ENCODE results near the gene IL16.

IL16 gene

DNA sequence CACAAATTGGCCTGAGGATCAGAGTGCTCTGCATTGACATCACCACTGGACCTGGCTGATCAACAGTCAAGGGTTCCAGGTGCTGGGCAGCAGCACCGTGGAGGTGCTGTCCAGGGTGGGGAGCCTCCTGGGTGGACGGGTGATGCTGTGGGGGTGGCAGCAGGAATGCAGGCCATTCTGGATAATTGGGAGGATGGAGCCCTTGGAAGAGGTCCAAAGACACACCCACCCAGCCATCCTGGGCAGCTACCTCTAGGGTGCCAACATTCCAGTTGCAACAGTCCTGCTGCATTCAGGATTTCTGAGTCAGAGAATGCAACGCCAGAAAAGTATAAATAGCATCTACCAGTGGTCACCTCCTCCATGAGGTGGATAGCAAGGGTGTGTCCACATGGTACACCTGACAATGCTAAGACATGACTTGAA lies 100.5 kb downstream of the IL16 start:
- DNase-seq = no peak

DNA sequence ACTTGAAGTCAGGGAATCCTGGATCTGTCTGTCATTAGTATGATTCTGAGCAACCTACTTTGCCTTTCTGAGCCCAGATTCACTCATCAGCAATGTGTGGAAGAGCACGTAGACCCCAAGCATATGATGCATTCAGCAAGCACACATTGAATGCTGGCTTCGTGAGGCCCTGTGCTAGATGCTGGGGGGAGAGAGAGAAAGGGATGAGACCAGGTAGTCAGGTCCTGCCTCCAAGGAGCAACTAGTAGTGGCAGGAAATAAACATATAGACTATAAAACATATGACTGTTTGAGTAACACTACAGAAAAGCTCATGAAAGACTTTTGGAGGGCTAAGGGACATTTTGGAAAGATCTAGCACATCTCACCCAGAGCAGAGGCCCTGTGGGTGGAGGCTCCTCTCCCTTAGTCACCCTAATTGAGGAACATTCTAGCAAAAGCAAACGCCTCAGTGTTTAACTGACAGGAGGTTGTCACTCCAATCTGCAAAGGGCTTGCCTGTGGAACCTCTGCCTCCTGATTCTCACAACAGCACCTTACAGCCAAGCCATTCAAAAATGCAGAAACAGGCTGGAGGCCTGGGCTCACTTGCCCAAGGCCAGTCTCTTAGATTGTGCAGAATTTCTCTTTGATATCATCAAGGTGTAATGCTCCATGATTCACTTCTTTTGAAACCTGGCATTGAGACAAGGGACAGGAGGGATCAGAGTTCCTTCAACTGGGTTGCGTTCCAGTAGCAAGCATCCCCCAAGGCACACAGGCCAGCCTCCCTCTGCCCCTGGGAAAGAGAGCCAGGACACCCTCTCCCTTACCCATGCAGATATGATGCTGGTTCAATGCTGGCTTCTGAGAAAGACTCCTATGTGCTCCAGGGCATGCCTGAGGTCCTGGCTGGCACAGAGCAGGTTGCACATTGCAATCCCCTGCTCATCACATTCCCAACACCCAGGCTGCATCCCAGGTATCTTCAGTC lies 101.2 kb downstream of the IL16 start:
- no peak for DNase-seq

DNA sequence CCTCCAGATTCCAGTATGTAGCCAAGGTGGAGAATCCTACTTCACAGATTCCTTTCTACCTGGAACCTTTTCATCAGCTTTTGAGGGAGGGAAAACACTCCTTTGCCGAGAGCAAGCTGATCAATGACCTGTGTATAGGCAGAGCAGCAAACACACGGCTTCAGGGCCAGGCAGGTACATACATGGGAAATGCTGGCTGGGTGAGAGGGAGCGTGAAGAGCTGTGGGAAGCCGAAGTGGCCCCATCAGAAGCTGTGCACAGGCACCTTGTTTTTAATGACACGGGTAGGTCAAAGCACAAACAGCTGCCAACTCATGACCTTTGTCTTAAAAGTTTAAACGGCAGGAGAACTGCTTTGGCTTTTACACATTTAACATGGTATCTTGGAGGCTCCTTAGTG lies 101.9 kb downstream of the IL16 start:
- no peak for DNase-seq

DNA sequence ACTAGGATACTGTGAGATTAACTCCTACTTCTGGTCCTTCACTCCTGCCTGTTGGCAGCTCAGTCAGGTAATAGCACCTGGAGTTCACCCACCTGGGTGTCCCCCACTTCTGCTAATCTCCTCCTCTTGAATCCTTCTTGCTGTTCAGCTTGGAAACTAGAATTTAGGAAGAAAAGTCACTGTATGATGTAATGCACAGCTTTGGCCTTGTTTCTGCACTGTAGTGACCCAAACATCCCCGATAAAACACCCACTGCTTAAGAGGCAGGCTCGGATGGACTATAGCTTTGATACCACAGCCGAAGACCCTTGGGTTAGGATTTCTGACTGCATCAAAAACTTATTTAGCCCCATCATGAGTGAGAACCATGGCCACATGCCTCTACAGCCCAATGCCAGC lies 102.5 kb downstream of the IL16 start:
- DNase-seq = no peak

DNA sequence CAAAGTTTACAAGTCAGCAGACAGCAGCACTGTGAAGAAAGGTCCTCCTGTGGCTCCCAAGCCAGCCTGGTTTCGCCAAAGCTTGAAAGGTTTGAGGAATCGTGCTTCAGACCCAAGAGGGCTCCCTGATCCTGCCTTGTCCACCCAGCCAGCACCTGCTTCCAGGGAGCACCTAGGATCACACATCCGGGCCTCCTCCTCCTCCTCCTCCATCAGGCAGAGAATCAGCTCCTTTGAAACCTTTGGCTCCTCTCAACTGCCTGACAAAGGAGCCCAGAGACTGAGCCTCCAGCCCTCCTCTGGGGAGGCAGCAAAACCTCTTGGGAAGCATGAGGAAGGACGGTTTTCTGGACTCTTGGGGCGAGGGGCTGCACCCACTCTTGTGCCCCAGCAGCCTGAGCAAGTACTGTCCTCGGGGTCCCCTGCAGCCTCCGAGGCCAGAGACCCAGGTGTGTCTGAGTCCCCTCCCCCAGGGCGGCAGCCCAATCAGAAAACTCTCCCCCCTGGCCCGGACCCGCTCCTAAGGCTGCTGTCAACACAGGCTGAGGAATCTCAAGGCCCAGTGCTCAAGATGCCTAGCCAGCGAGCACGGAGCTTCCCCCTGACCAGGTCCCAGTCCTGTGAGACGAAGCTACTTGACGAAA lies 103.1 kb downstream of the IL16 start:
- DNase-seq = no peak

DNA sequence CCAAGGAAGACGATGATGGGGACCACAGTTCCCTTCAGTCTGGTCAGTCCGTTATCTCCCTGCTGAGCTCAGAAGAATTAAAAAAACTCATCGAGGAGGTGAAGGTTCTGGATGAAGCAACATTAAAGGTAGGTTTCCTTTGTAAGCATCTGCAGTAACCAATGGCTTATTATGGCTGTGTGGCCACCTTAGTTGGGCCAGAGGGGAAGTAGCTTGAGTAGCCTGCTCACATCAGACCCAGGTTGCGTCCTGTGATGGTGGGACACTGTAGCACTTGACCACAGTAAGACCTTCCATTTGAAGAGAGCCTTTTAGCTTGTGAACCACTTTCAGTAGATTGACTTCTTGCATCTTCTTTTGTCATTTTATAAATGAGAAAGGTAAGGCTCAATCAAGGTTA lies 104.7 kb downstream of the IL16 start:
- no peak for DNase-seq

DNA sequence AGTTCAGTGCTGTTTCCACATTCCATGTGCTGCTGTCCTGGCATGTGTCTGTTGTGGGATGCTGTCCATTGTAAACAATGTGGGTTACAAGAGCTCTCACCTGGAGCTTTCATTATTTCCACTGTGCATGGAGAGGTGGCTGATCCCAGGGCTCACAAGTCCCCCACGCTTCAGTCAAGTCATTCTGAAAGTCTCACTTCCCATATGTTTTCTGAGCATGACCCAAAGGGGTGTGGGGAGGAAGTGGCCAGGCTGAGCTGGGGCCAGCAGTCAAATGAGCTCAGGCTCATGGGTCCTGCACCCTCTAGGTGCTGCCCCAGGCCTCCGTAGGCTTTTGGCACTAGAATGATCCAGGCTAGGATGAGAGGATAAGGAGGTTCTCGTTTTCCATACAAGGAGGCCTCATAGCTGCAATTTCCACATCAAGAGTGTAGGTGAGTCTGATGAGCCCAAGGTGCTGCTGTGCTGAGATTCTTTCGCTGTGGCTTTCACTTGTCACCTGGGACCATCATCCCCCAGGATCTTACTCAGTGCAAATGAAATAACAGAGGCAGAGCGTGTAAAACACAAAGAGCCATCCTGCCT lies 105.2 kb downstream of the IL16 start:
- DNase-seq = no peak

DNA sequence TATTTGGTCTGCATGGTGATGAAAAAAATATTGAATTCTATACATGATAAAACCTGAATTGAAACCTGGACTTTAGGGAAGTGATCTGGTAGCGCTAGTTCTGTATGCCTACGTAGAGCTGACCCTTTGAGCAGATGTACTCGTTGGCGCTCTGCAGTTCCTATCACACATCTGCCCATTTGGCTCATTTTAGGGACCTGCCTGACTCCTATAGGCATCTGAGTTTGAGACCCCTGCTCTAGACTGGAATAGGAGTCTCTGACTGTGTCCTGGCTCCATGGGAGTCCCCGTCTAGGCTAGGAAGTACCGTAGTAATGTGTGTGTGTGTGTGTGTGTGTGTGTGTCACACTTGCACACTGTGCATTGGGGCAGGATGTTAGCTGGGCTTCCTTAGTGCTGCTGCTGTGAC lies 106.0 kb downstream of the IL16 start:
- DNase-seq = no peak

DNA sequence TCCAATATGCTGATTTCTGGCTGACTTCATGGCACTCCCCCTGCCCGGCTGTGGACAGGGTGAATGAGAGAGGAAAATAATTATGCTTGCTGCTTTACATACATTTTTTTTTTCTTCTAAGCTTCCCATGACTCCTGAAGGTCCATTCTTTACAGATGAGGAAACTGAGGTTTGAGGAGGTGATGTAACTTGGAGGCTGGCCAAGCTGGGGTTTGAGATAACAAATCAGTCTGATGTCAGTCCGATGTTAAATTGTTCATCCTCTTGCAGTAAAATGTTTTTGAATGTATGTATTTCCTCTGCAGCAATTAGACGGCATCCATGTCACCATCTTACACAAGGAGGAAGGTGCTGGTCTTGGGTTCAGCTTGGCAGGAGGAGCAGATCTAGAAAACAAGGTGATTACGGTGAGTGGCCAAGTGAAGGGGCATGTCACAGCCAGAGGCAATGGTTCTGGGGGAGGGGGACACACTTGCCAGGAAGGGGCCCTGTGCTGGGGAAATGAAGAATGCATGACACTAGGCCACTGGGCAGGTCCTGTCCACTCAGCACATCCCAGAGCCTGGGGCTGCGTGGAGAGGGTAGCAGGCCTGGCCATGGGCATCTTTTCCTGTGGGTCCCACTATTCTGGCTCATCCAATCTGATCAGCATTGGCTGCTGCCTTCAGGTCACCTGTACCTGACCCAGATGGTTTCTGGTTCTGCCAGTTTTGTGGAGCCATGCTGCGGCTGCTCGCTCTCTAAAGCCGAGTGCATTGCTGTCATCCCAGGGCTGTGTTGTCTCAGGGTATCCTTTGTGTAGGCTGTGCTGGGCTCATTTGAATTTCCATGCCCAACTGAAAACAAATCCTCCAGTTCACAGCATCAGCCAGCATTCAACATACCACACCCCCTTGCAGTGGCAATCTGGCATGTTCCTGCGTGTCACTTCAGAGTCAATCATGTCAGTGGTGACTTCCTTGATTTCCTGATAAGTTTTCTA lies 106.9 kb downstream of the IL16 start:
- DNase-seq = no peak

DNA sequence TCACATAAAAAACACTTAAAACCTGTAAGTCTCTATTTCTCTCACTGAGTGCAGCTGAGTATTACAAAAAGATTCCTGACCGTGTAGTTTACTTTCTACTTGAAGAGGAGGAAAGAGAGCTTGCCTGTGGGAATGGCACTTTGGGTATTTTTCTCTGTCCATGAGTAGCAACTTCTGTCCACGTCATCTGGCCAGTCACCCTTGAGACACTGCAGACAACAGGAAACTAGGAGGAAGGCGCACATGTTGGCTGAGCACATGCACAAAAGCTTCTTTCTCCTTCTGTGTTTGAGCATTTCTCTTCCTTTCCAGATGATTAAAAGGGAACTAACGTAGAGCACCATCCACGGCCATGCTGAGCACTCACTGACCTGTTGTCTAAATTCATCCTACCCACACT lies 107.5 kb downstream of the IL16 start:
- DNase-seq = no peak

DNA sequence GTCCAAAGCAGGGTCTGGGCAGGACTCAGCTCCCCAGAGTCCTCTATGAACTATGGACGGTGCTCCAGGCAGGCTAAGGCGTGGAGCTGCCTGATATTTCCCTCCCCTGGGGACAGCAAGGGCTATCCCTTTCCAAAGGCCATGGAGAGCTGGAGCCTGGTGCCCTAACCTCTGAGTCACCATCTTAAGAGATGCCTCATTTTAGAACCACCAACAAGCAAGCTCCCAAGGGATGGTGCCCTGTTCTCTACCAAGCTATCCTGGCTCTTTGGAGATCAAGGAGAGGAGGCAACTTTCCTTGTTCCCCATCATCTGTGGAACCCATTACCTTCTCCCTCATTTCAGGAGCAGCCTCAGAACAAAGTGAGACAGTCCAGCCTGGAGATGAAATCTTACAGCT lies 111.6 kb downstream of the IL16 start:
- no peak for DNase-seq

DNA sequence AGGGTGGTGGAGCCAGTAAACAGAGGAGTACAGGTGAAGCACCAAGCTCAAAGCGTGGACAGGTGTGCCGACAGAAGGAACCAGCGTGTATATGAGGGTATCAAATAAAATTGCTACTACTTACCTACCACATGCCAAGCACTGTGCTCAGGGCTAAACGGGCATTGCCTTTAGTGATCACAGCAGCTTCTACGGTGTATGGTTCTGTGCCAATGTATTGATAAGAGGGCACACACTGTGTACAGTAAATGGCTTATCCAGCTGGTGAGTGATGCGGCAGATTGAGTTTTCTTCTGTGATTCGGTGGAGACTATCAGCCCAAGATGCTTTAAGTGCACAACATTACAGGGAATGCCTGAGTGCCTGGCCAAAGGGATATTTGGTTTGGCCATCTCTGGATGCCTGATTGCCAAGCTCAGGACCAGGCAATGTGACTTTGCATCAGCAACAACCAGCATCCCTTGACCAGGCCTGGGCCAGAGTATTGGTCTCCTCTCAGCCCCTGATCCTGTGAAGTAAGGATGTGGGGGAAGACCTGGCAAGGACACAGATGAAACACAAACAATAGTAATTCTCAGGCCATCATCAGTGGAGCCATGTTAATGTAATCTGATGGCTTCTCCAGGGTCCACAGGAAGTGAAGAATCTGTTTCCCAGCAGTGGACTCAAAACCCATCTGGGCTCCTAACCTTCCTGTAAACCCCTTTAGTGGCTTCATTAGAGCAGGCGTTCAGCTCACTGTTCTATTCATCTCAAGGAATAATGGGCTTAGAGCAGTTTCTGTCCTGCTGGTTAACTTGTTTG lies 113.2 kb downstream of the IL16 start:
- no peak for DNase-seq

DNA sequence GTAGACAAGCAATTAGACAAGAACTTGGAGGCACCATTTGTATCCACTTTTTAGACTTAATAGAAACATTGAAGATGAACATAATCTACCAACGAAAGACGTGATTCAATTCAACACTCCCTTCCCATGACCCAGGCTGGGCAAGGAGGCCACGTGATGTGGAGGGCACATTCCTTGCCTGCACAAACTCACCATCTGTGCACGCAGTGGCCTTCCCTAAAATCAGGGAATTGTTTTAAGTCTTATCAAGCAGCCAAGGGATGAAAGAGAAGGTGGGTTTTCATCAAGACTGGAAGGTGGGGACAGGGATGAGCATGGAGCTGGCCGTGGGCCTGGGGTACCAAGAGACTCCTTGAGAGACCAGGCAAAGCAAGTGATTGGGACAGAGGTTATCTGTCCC lies 113.8 kb downstream of the IL16 start:
- no peak for DNase-seq

DNA sequence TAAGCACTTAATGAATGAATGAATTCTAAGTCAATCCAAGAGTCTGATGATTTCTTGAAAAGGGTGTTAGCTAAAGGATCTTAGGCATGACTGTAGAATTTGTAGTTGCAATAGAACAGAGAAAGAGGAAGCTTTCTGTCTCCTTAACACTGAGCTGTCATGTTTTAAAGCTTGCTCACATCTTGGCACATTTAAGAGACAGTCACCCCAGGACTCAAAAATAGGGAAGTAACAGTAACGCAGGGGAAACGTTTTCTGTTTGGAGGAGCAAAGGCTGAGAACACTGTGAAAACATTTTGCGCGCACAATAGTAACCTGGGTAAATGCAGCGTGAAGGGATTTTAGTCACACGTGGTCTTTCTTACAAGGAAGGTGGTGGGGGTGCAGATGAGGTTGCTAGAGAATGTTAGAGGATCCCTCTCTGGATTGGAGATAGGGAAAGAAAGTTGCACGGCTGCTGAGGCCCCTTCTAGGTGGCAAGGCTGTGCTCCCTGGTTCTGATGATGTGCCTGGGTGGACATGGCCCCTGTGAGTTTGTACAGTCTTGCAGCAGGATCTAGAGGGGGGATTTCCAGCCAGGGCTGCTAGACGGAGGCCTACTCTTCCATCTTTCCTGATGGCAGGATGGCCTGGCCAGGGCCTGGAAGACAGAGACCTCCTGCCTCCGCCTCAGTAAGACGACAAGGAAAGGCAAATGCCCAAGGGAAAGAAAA lies 115.2 kb downstream of the IL16 start:
- DNase-seq = no peak

DNA sequence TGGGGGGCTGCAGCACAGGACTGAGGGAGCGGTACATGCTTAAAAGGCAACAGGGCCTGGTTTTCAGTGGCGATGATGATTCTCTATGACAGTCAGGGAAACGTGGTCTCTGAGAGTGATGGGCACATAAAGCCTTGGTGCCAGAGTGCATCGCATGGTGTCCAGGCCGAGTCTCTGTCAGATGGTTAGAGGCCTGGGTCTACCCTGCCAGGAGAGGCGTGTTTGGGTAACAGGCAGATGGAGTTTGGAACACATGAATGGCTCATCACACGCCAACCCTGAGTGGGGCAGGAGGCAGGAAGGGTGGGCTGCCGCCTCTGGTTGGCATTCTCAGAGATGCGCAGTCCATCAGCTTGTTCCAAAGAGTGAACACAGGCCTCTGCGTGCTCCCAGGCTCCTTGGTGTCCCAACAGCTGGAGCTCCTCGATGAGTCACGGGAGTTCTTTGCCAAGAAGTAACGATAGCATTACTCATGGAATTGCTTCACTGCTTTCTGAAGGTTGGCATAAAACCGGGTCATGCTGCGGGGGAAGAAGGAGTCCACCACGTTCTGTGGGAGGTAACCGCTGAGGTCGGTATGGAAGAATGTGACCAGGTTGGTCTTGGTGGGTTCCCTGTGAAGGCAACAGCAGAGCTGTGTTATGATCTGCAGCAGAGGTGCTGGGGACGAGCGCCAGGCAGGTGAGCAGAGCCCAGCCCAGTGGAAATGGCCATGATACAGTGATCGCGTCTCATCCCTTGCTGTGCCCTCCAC lies 116.3 kb downstream of the IL16 start:
- DNase-seq = no peak

DNA sequence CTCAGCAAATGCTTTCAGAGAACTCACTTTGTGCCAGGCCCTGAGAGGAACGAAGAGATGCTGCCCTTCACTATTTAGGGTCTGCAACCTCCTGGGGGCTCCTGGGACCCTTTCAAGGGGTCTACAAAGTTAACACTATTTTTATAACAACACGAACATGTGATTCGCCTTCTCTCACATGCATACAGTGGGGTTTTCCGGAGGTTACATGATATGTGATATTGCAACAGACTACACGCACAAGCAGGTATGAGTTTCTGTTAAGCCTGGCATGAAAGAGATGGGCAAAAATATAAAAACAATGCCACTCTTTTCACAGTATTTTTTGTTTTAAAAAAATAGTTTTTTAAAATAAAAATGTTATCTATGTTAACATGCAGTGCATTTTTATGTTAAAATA lies 117.0 kb downstream of the IL16 start:
- DNase-seq = no peak

DNA sequence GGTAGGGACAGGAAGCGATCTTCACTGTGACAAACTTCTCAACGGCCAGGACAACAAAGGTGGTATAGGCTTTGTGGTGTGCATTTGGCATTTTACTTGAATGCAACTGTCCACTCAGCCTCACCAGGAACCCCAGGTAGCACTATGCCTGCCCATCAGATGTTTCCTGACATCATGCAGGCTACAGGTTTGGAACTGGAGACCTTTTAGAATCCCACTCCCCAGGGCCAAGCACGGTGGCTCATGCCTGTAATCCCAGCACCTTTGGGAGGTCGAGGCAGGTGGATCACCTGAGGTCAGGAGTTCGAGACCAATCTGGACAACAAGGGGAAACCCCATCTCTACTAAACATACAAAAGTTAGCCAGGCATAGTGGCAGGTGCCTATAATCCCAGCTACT lies 117.7 kb downstream of the IL16 start:
- DNase-seq = no peak

DNA sequence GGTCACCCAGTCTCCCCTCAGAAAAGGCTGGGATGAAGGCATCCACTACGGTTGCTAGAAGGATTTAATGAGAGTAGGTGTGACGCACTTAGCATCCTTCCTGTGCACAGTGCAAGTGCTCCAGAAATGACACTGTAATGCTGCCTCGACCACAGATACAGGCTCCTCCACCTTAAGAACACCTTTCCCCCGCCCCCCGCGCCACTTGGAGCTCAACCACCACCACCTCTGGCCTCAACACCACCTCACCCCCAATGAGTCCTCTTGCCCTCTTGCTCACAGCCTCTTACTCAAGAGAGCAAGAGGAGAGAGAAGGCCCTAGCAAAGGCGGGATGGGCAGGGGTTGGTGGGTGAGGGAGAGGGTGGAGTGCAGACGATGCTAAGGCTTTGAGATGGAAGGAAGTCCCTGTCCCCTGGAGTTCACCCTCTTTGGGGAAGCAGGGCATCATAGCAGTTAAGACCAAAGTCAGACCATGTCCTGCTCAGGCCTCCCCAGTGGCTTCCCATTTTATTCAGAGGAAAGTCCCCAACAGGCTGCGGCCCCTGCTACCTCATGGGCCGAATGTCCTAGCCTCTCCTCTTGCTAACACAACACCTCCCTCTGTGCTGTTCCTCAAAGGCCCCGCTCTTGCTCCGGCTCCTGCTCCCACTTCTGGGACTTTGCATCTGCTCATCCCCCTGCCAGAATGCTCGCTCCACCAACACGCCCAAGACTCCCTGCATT lies 118.9 kb downstream of the IL16 start:
- DNase-seq = no peak

DNA sequence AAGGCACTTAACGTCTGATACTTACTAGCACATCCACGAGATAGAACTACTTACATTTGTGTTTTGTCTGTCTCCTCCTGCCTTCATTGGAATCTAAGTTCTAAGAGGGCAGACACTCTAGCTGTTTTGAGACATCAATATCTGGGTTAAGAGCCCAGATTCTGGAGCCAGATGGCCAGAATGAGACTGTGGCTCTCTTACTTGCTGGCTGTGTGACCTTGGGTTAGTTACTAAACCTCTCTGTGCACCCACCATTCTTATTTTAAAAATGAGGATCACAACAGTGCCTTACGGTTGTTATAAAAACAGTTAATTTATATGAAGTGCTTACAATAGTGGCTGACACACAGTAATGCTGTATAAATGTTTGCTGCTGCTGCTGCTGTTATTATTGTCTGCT lies 119.6 kb downstream of the IL16 start:
- DNase-seq = no peak

DNA sequence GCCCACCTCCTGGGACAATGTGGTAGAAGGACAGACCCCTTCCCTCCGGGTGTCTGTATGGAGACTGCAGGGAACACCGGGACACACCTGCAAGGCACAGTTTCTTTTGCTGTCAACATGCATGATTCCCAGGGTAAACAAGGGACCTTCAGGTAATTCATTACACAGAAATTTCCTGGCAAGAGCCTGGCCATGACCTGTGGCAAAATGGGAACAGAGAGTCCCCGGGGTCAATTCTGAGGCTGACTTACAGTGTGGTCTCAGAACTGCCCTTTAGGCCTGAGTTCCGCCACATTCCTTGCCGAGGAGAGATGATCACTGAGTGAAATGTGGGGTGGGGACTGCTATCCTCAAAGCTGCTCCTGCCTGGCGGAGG lies 121.0 kb downstream of the IL16 start:
- DNase-seq = no peak
